ENCODE data around the gene FGF22.

DNA sequence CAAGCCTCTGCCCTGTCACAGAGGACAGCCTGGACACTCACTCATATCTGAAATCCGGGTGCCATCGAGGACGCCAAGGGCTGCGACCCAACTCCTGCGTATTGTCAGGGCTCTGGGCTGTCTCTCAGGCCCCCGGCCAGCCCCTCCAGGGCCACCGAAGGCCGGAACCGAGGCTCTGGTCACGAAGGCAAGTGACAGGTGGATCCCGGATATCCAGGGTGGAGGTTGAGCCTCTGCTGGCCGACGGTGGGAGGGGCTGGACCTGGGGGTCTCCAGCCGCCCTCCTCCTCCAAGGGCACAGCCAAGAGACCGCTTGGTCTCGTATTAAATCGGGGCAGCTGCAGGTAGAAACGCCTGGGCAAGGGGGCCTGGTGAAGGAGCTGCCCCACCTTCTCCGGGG, 17.9 kb downstream of the FGF22 start:
- TF ChIP-seq SUPT20H (IDR thresholded peaks at IDR 0.05; ENCODE audit: borderline replicate concordance, control insufficient read depth, low read depth, low read length) = no peak
- no peak for TF ChIP-seq KLF5 (IDR thresholded peaks at IDR 0.05; ENCODE audit: partially characterized antibody)
- no peak for TF ChIP-seq ATF3 (IDR thresholded peaks at IDR 0.05; ENCODE audit: borderline replicate concordance, extremely low read depth, low read depth, low read length)
- no peak for TF ChIP-seq JUNB (IDR thresholded peaks at IDR 0.05)
- TF ChIP-seq ZZZ3 (IDR thresholded peaks at IDR 0.05; ENCODE audit: control insufficient read depth, insufficient read length, low read depth) = no peak
- TF ChIP-seq EZH2 (IDR thresholded peaks at IDR 0.05; ENCODE audit: borderline replicate concordance, control insufficient read depth, low read depth, low read length) = no peak
- no peak for TF ChIP-seq CTCF (IDR thresholded peaks at IDR 0.05 in 2 of 3, conservative IDR thresholded peaks at IDR 0.05 in 1 of 3; ENCODE audit: control insufficient read depth in 2 of 3, extremely low read depth in 1 of 3, insufficient read depth in 1 of 3, low read depth in 3 of 3, low read length in 3 of 3)
- no peak for TF ChIP-seq CREB1 (IDR thresholded peaks at IDR 0.05; ENCODE audit: low read depth)
- no peak for TF ChIP-seq POLR2AphosphoS2 (IDR thresholded peaks at IDR 0.05; ENCODE audit: low read depth, low read length)
- TF ChIP-seq SRF (IDR thresholded peaks at IDR 0.05; ENCODE audit: low read depth in 2 of 2, low read length in 2 of 2) = no peak
- no peak for TF ChIP-seq SIN3A (IDR thresholded peaks at IDR 0.05; ENCODE audit: low read depth, low read length)

Data from GM12878 (cell line).